GM12878 (cell line): ENCODE results near the gene IRF4. TPM values are rescaled to one million over a fixed set of nuclear protein-coding genes. Genes with fewer than 3 reads are reported as not detected.

Experiments
- CTCF ChIP-seq, 3 experiments: IDR thresholded peaks in 2 of 3; conservative IDR thresholded peaks in 1 of 3; 2 replicates each; pipeline ENCODE4 v1.5.1; 2011; ENCODE audit warnings: low read depth in 3 of 3, low read length in 3 of 3, mild to moderate bottlenecking in 3 of 3, control low read depth in 2 of 3, moderate library complexity in 2 of 3, inconsistent platforms in 1 of 3, mixed read lengths in 1 of 3; ENCODE audit not compliant: control insufficient read depth in 2 of 3, insufficient read depth in 1 of 3; ENCODE audit errors: extremely low read depth in 1 of 3
- IKZF2 ChIP-seq, 2 experiments: fragments of 450-650 bp; IDR thresholded peaks; 2 replicates each; pipeline ENCODE4 v1.6.1; 2017; ENCODE audit warnings: mild to moderate bottlenecking in 2 of 2, moderate library complexity in 2 of 2
- NKRF ChIP-seq: fragments of 450-650 bp; conservative IDR thresholded peaks from 2 replicates; pipeline ENCODE4 v1.6.1; 2017; ENCODE audit warnings: mild to moderate bottlenecking, moderate library complexity
- PAX5 ChIP-seq: IDR thresholded peaks from 2 replicates; pipeline ENCODE4 v1.6.1; 2011; ENCODE audit warnings: low read depth, low read length, borderline replicate concordance
- SMC3 ChIP-seq: IDR thresholded peaks from 2 replicates; pipeline ENCODE4 v1.6.1; 2011; ENCODE audit warnings: low read length, improper control_type of control experiment, borderline replicate concordance
- SRF ChIP-seq, 2 experiments: IDR thresholded peaks; 2 replicates each; pipeline ENCODE4 v1.6.1; 2011; ENCODE audit warnings: low read depth in 2 of 2, low read length in 2 of 2, mild to moderate bottlenecking in 1 of 2, moderate library complexity in 1 of 2
- SUZ12 ChIP-seq: fragments of 200-600 bp; sonication (generic); IDR thresholded peaks from one replicate; pipeline ENCODE4 v1.6.1; 2018; ENCODE audit warnings: antibody characterized with exemption, mild to moderate bottlenecking; ENCODE audit not compliant: unreplicated experiment
- ZBTB4 ChIP-seq: fragments of 450-650 bp; formaldehyde crosslinking; IDR thresholded peaks from 2 replicates; pipeline ENCODE4 v1.4.0; 2022; ENCODE audit warnings: mild to moderate bottlenecking, moderate library complexity
- polyA plus RNA-seq, 11 experiments: library from polyadenylated mRNA; depleted of rRNA in 4 of 11; unstranded in 6 of 11; stranded (reverse) in 5 of 11; fragments of >200 nt; fragmentation: Nextera tagmentation in 4 of 11; fragmentation: Illumina TruSeq in 1 of 11; extraction: Ambion mirVana in 4 of 11; extraction: Trizol in 1 of 11; gene quantifications; 1 replicate in 1 of 11; 2 replicates in 10 of 11; pipeline versions ENCODE4 v1.2.1 to v1.2.3, GENCODE V29; 2011 to 2016; ENCODE audit warnings: inconsistent platforms in 2 of 11, missing spikeins in 2 of 11, low read depth in 1 of 11
- total RNA-seq, 4 experiments: library from RNA; depleted of rRNA in 3 of 4; stranded (reverse); fragments of >200 nt in 3 of 4; fragmentation: Illumina TruSeq in 1 of 4; extraction: Trizol in 1 of 4; gene quantifications; 2 replicates each; pipeline versions ENCODE4 v1.2.1 to v1.2.3, GENCODE V29; 2013 to 2021

The IRF4 gene
- total and polyA plus RNA-seq, 10 of the 15 experiments (the other 5 are each of a cell fraction or from before 2014, with no cell fraction given) = 50.0 to 495 (median 257) TPM

GRCh38 chr6:378090-378957, 13.2 kb upstream of the IRF4 start (continued):
- TF ChIP-seq NKRF (no peak), ZBTB4 (CRISPR knock-in tag) (0 out of 2 replicates have a peak, but pooled peaks have one; percentile 55), PAX5 (peak; percentile 47; the same call in 1 of the 2 replicates), SMC3 (peak; percentile 9; the same call in 1 of the 2 replicates), SRF (IDR thresholded peaks at IDR 0.05; ENCODE audit: low read depth in 2 of 2, low read length in 2 of 2) (0 out of 4 replicates have a peak, but pooled peaks of 1 of the 2 experiments have one; percentile 12), IKZF2 (IDR thresholded peaks at IDR 0.05) (peak in 1 of 2 experiments; percentile 33; a peak in 1 of 4 replicates), SUZ12 (no peak), CTCF (IDR thresholded peaks at IDR 0.05 in 2 of 3, conservative IDR thresholded peaks at IDR 0.05 in 1 of 3; ENCODE audit: control insufficient read depth in 2 of 3, extremely low read depth in 1 of 3, insufficient read depth in 1 of 3, low read depth in 3 of 3, low read length in 3 of 3) (no peak)
